Panc1 (cell line): Measurements from ENCODE around the gene TRIM27. TPM values are rescaled to one million over a fixed set of nuclear protein-coding genes. Genes with fewer than 3 reads are reported as not detected.

Source experiments
- ATAC-seq: fragments of 200-7000 bp; cut with Tn5 transposase; 2 replicates; pipeline ENCODE4 v1.9.1; 2020; ENCODE audit warnings: mild to moderate bottlenecking, moderate library complexity
- BruUV-seq: library from RNA; stranded (reverse); fragments of 400-500 nt; replicated peaks from 2 replicates; lab custom pipeline; 2021; lab: Mats Ljungman, UMichigan
- CTCF ChIA-PET: fragments of 300-600 bp; sonication (Branson Sonifier 250); formaldehyde crosslinking; loops from one replicate; lab custom pipeline; 2022; ENCODE audit warnings: antibody characterized with exemption; lab: Charles Lee
- POLR2A ChIA-PET: fragments of 300-600 bp; sonication (Branson Sonifier 250); formaldehyde crosslinking; loops from one replicate; lab custom pipeline; 2022; ENCODE audit warnings: antibody characterized with exemption; lab: Charles Lee
- DNase-seq: peaks from one replicate; pipeline ENCODE4 v3.0.0-alpha.2; 2010; ENCODE audit warnings: low read depth, low spot score
- H3K27ac ChIP-seq: 2 replicates; pipeline ENCODE4 v1.5.1; 2011; ENCODE audit warnings: mild to moderate bottlenecking, low read length, inconsistent platforms
- H3K27me3 ChIP-seq: fragments of 200-500 bp; sonication (Bioruptor generic); 2 replicates; pipeline ENCODE4 v1.6.0; 2014; ENCODE audit warnings: low read length, inconsistent platforms; ENCODE audit not compliant: control insufficient read depth, insufficient read depth
- H3K36me3 ChIP-seq: fragments of 200-500 bp; sonication (Bioruptor generic); 2 replicates; pipeline ENCODE4 v1.5.1; 2014; ENCODE audit warnings: inconsistent platforms, mild to moderate bottlenecking, low read length, moderate library complexity; ENCODE audit not compliant: control insufficient read depth, insufficient read depth
- H3K4me1 ChIP-seq: 2 replicates; pipeline ENCODE4 v1.5.1; 2011; ENCODE audit warnings: inconsistent platforms, mild to moderate bottlenecking, low read length, moderate library complexity; ENCODE audit not compliant: control insufficient read depth, insufficient read depth
- H3K4me3 ChIP-seq, 2 experiments: 2 replicates each; pipeline ENCODE4 v1.5.1; 2011 to 2012; ENCODE audit warnings: low read depth in 2 of 2, low read length in 2 of 2, mild to moderate bottlenecking in 2 of 2, inconsistent platforms in 1 of 2, moderate library complexity in 1 of 2
- H3K9me3 ChIP-seq: fragments of 200-500 bp; sonication (Bioruptor generic); 2 replicates; pipeline ENCODE4 v1.5.1; 2014; ENCODE audit warnings: low read depth, mild to moderate bottlenecking, inconsistent platforms, low read length, moderate library complexity; ENCODE audit not compliant: control insufficient read depth, insufficient read depth
- CTCF ChIP-seq: fragments of 450-650 bp; IDR thresholded peaks from 2 replicates; pipeline ENCODE4 v1.5.1; 2017; ENCODE audit warnings: mild to moderate bottlenecking
- POLR2AphosphoS5 ChIP-seq: IDR thresholded peaks from 2 replicates; pipeline ENCODE4 v1.6.1; 2012; ENCODE audit warnings: mild to moderate bottlenecking, low read depth, low read length, moderate library complexity
- REST ChIP-seq, 2 experiments: IDR thresholded peaks; 2 replicates each; pipeline ENCODE4 v1.6.1; 2011 to 2012; ENCODE audit warnings: low read depth in 2 of 2, control low read depth in 1 of 2, low read length in 1 of 2, mild to moderate bottlenecking in 1 of 2, moderate library complexity in 1 of 2; ENCODE audit not compliant: insufficient read depth in 1 of 2
- SIN3A ChIP-seq: IDR thresholded peaks from 2 replicates; pipeline ENCODE4 v1.6.1; 2012; ENCODE audit warnings: low read depth, mild to moderate bottlenecking, low read length, moderate library complexity, borderline replicate concordance; ENCODE audit not compliant: insufficient read depth
- TCF7L2 ChIP-seq: IDR thresholded peaks from 2 replicates; pipeline ENCODE4 v1.6.1; 2011; ENCODE audit warnings: mild to moderate bottlenecking, low read depth, low read length, inconsistent platforms
- in situ Hi-C: cut with HindIII; loops from 2 replicates; pipeline ENCODE4 v1.10.0; 2016; ENCODE audit warnings: low sequenced_read_pairs, low pct_unique_long_range_greater_than_20kb
- intact Hi-C: fragments of 100-400 bp; cut with micrococcal nuclease; formaldehyde crosslinking; loops from one replicate; pipeline ENCODE4 v1.10.0; 2022; ENCODE audit not compliant: unreplicated experiment
- total RNA-seq: library from RNA; stranded (reverse); gene quantifications from one replicate; pipeline ENCODE4 v1.2.1, GENCODE V29; 2021; ENCODE audit not compliant: unreplicated experiment

TRIM27 gene
- total RNA-seq, 1 experiment from 2014 or later = 53.0 TPM

GRCh38 chr6:28947067-28947765 lies 23.4 kb upstream of the TRIM27 start:
- in situ Hi-C loops (no loop called here), intact Hi-C loops (no loop called here)
- ATAC-seq = no peak
- no peak for DNase-seq
- Histone ChIP-seq H3K27ac (peak overlapping the region; percentile 77), H3K4me3 (no peak overlapping the region; a peak in 1 of 4 replicates), H3K36me3 (no peaks in the 10 kb centered on the region), H3K9me3 (no peaks in the 10 kb centered on the region), H3K27me3 (no peaks in the 10 kb centered on the region), H3K4me1 (peaks cover 21% of the 10 kb centered on the region)
- POLR2A ChIA-PET = no interaction called here
- TF ChIP-seq SIN3A = no peak
- no peak for TF ChIP-seq TCF7L2
- no peak for TF ChIP-seq CTCF
- no peak for TF ChIP-seq REST (IDR thresholded peaks at IDR 0.05; ENCODE audit: insufficient read depth in 1 of 2, low read depth in 2 of 2, low read length in 1 of 2)
- TF ChIP-seq POLR2AphosphoS5 = no peak
- BruUV-seq = no TSS peak
- CTCF ChIA-PET = interaction anchor here (0.7 kb wide), 1 partner anchor 106 kb away, joined by 5 read pairs; no protein-coding TSS in a partner anchor

GRCh38 chr6:28945349-28945748 lies 21.6 kb upstream of the TRIM27 start:
- H3K4me1 ChIP-seq = peaks cover 23% of the 10 kb centered on the region
- in situ Hi-C loops (no loop called here), intact Hi-C loops (no loop called here)
- TF ChIP-seq TCF7L2 = no peak
- TF ChIP-seq POLR2AphosphoS5 = no peak
- no peak for TF ChIP-seq REST (IDR thresholded peaks at IDR 0.05; ENCODE audit: insufficient read depth in 1 of 2, low read depth in 2 of 2, low read length in 1 of 2)
- no peak for TF ChIP-seq SIN3A
- TF ChIP-seq CTCF = no peak
- no TSS peak for BruUV-seq
- POLR2A ChIA-PET = no interaction called here
- H3K36me3 ChIP-seq = no peaks in the 10 kb centered on the region
- H3K27ac ChIP-seq = peak overlapping the region; percentile 34; the same call in 1 of the 2 replicates
- DNase-seq (no peak), ATAC-seq (no peak)
- CTCF ChIA-PET = no interaction called here
- H3K4me3 ChIP-seq = no peak overlapping the region
- no peaks in the 10 kb centered on the region for H3K27me3 ChIP-seq
- no peaks in the 10 kb centered on the region for H3K9me3 ChIP-seq
